ENCODE data around the gene TMEM86B.
A peak's percentile ranks its signal among the peaks of the same experiment; 100 is the strongest.

The TMEM86B gene

DNA sequence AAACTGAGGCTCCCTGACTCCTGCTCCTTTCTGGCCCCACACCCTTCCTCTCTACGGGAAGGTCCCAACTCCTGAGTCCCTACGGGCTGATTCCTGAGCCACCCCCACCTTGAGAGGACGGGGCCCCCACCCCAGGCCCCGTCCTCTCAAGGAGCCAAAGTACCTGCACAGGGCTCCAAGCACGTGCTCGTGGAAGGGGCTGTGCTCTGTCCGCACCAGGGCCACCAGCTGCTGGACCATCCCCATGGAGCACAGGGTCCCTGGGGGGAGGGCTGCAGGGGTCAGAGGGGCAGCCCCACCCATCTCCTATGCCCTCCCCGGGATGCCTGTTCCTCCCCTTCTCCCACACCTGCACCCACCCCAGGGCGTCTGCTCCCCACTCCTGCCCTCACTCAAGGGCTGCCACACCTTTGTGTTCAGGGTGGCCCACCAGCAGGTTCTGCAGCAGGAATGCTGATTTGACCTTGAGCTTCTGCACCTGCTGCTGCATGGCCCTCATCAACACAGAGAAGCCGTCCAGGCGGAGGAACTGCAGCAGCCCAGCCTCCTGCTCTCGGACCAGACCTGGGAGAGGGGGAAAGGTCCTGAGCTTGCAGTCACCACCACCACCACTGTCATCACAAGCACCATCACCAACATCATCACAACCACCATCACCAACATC is 37.3 kb upstream of the TMEM86B start:
- Histone ChIP-seq H3K4me1 (ENCODE audit: control insufficient read depth, low read depth, low read length) (no peaks in the 10 kb centered on the region), H3K36me3 (ENCODE audit: control insufficient read depth, low read depth, low read length) (no peaks in the 10 kb centered on the region), H3K4me3 (ENCODE audit: low read length) (no peak overlapping the region), H3K9me3 (ENCODE audit: control insufficient read depth, low read depth, low read length) (peaks cover 3% of the 10 kb centered on the region), H3K9ac (ENCODE audit: low read length) (no peak overlapping the region), H3K27ac (ENCODE audit: low read length) (no peak overlapping the region), H3K27me3 (ENCODE audit: control insufficient read depth, insufficient read depth, low read length) (no peaks in the 10 kb centered on the region)

DNA sequence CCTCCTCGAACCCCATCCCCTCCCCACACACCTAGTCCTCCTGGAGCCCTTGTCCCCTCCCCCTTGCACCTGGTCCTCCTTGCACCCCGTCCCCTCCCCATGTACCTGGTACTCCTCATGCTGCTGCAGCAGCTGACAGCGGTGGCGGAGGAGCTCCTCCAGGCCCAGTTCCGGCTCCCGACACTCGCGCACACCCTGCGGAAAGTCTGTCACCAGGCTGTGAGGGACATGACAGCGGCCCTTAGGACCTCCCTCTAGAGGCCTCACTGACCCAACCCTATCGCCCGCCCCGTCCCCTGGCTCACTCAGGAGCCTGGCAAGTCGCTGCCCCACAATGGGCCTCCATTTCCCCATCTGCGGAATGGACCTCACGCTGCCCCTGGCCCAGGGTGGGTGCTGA is 36.6 kb upstream of the TMEM86B start:
- Histone ChIP-seq H3K27ac (ENCODE audit: low read length) (no peak overlapping the region), H3K36me3 (ENCODE audit: control insufficient read depth, low read depth, low read length) (no peaks in the 10 kb centered on the region), H3K9ac (ENCODE audit: low read length) (no peak overlapping the region), H3K4me3 (ENCODE audit: low read length) (no peak overlapping the region), H3K4me1 (ENCODE audit: control insufficient read depth, low read depth, low read length) (peaks cover 4% of the 10 kb centered on the region), H3K9me3 (ENCODE audit: control insufficient read depth, low read depth, low read length) (peaks cover 3% of the 10 kb centered on the region), H3K27me3 (ENCODE audit: control insufficient read depth, insufficient read depth, low read length) (no peaks in the 10 kb centered on the region)

DNA sequence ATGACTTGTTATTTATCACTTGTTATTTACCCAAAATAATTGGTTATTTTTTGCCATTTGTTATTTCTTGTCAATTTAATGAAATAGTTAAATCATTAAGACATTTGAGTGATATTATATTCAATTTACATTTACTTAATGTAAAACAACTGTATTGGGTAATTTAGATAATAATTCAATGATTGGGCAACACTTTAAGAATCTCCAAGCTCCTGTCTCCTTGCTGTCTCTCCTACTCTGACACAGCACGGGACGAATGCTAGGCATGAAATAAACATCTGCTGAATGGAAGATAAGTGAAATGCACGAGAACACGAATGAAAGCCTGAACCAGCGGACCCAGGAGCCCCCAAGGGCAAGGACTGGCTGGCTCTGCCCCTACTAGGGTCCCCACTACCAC is 36.0 kb upstream of the TMEM86B start:
- Histone ChIP-seq H3K36me3 (ENCODE audit: control insufficient read depth, low read depth, low read length) (no peaks in the 10 kb centered on the region), H3K27ac (ENCODE audit: low read length) (no peak overlapping the region), H3K9me3 (ENCODE audit: control insufficient read depth, low read depth, low read length) (peaks cover 3% of the 10 kb centered on the region), H3K4me3 (ENCODE audit: low read length) (no peak overlapping the region), H3K27me3 (ENCODE audit: control insufficient read depth, insufficient read depth, low read length) (no peaks in the 10 kb centered on the region), H3K9ac (ENCODE audit: low read length) (no peak overlapping the region), H3K4me1 (ENCODE audit: control insufficient read depth, low read depth, low read length) (peaks cover 9% of the 10 kb centered on the region)

DNA sequence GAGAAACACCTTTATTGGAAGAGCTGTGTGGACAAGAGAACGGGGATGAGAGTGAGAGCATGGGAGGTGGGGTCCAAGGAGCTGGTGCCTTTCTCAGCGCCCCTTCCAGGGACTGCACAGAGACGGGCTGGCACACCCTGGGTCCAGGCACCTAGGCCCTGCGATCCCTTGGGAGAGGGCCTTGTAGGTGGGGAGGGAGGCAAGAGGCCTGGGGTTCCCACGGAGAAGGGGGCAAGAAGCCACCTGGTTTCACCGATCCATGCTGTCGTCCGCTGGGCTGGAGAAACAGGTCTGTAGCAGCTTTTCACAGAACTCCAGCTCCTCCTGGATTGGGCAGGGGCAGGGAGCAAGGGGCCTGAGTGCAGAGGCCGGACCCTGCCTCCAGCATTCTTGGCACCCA is 33.8 kb upstream of the TMEM86B start:
- H3K27ac ChIP-seq (ENCODE audit: low read length), result no peak overlapping the region
- H3K36me3 ChIP-seq (ENCODE audit: control insufficient read depth, low read depth, low read length), result no peaks in the 10 kb centered on the region
- peaks cover 3% of the 10 kb centered on the region for H3K9me3 ChIP-seq (ENCODE audit: control insufficient read depth, low read depth, low read length)
- H3K4me3 ChIP-seq (ENCODE audit: low read length), result no peak overlapping the region
- H3K9ac ChIP-seq (ENCODE audit: low read length), result no peak overlapping the region
- no peaks in the 10 kb centered on the region for H3K27me3 ChIP-seq (ENCODE audit: control insufficient read depth, insufficient read depth, low read length)
- H3K4me1 ChIP-seq (ENCODE audit: control insufficient read depth, low read depth, low read length), result peaks cover 9% of the 10 kb centered on the region

DNA sequence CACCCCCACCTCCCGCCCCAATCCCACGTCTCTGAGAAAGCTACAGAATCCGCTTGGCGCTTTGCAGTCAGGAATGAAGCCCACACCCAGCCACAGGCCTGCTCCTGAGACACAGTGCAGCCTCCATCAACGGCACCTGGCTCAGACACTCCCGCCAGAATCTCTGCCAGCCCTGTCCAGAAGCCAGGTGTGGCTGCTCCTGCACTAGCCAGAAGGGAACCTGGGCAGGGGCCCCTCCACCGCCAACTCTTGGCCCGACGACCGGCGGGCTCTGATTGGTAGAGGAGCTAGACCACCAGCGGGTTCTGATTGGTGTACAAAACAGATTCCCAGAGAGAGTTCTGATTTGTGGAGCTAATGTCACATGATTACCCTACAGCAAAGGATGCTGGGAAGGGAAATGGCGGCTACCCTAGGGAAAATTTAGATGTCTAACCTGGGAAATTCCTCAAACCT is 33.1 kb upstream of the TMEM86B start:
- no peak overlapping the region for H3K27ac ChIP-seq (ENCODE audit: low read length)
- H3K9me3 ChIP-seq (ENCODE audit: control insufficient read depth, low read depth, low read length), result peaks cover 3% of the 10 kb centered on the region
- H3K4me1 ChIP-seq (ENCODE audit: control insufficient read depth, low read depth, low read length), result peaks cover 12% of the 10 kb centered on the region
- no peak overlapping the region for H3K4me3 ChIP-seq (ENCODE audit: low read length)
- no peaks in the 10 kb centered on the region for H3K36me3 ChIP-seq (ENCODE audit: control insufficient read depth, low read depth, low read length)
- no peak overlapping the region for H3K9ac ChIP-seq (ENCODE audit: low read length)
- H3K27me3 ChIP-seq (ENCODE audit: control insufficient read depth, insufficient read depth, low read length), result no peaks in the 10 kb centered on the region

DNA sequence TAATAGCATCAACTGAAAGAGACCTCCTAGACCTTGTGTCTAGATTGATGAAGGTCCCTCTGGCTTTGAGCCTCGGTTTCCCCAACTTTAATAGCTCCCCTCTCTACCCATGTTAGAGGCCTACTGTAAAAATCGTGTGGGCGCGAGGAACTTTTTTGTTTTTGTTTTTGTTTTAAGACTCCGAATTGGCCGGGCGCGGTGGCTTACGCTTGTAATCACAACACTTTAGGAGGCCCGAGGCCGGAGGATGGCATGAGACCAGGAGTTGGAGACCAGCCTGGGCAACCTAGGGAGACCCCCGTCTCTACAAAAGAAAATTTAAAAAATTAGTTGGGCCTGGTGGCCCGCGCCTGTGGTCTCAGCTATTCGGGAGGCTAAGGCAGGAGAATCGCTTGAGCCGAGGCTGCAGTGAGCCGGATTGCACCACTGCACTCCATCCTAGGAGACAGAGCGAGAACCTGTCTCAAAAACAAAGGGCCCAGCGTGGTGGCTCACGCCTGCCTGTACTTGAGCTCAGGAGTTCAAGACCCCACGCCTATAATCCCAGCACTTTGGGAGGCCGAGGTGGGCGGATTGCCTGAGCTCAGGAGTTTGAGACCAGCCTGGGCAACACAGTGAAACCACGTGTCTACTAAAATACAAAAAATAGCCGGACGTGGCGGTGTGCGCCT is 31.1 kb upstream of the TMEM86B start:
- Histone ChIP-seq H3K27me3 (ENCODE audit: control insufficient read depth, insufficient read depth, low read length) (no peaks in the 10 kb centered on the region), H3K9me3 (ENCODE audit: control insufficient read depth, low read depth, low read length) (no peaks in the 10 kb centered on the region), H3K4me3 (ENCODE audit: low read length) (peak overlapping the region; percentile 81), H3K27ac (ENCODE audit: low read length) (peak overlapping the region; percentile 46), H3K9ac (ENCODE audit: low read length) (peak overlapping the region; percentile 56), H3K36me3 (ENCODE audit: control insufficient read depth, low read depth, low read length) (no peaks in the 10 kb centered on the region), H3K4me1 (ENCODE audit: control insufficient read depth, low read depth, low read length) (peaks cover 12% of the 10 kb centered on the region)

DNA sequence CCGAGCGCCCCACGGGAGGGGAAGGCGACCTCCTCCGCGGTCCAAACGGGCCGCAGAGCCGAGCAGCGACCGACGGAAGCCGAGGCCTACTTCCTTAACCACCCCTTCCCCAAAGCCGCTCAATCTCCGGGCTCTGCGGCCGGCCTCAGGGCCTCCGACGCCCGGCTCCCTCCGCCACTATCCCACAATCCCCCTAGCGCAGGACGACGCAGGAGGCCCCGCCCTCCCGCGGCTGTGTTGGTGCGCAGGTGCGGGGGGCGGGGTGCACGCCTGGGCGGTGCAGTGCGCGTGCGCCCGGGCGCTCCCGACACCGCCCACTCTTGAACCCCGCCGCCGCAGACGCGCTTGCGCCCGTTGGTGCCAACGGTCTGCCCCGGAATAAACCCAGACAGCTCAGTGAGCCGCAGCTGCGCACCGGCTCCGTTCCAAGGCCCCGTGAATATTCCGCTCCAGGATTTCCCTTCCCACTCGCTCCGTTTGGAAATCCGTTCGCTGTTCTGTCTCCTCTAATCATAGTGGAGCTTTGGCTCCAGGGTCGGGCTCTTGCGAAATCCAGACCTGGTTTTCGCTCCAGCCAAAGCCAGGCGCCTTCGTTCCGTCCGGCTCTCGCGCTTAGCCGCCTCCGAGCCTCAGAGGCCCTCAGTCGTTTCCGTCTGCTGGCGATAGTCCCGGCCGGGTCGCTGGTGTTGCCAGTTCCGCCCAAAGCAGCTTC is 30.4 kb upstream of the TMEM86B start, which contains the start of gene PPP6R1:
PPP6R1 (minus strand) TSS at position 190 of the 712 bp plus-strand sequence. CDS start 11,914 bp downstream, outside the sequence.
- no peaks in the 10 kb centered on the region for H3K9me3 ChIP-seq (ENCODE audit: control insufficient read depth, low read depth, low read length)
- peak within 1 kb of the TSS; percentile 60 for H3K9ac ChIP-seq (ENCODE audit: low read length)
- peaks cover 12% of the 10 kb centered on the region for H3K4me1 ChIP-seq (ENCODE audit: control insufficient read depth, low read depth, low read length)
- no peaks in the 10 kb centered on the region for H3K36me3 ChIP-seq (ENCODE audit: control insufficient read depth, low read depth, low read length)
- peak within 1 kb of the TSS; percentile 46 for H3K27ac ChIP-seq (ENCODE audit: low read length)
- H3K27me3 ChIP-seq (ENCODE audit: control insufficient read depth, insufficient read depth, low read length), result no peaks in the 10 kb centered on the region
- H3K4me3 ChIP-seq (ENCODE audit: low read length), result peak within 1 kb of the TSS; percentile 81

DNA sequence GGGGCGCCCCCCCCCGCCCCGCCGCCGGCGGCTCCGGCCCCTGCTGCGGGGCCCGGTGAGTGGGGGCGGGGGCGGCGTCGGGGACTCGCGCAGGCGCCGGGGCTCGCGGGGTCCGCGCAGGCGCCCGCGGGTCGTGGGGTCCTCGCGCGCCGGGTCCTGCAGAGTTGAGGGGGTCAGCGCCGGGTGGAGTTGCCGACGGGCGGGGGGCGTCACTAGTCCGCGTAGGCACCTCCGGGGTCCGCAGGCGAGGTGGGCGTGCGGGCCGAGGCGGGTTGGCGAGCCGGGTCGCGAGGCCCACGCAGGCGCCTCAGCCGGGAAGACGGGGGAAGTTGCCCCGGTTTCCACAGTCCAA is 29.9 kb upstream of the TMEM86B start:
- peak overlapping the region; percentile 60 for H3K9ac ChIP-seq (ENCODE audit: low read length)
- no peak overlapping the region for H3K27ac ChIP-seq (ENCODE audit: low read length)
- H3K4me3 ChIP-seq (ENCODE audit: low read length), result peak overlapping the region; percentile 81
- H3K36me3 ChIP-seq (ENCODE audit: control insufficient read depth, low read depth, low read length), result no peaks in the 10 kb centered on the region
- no peaks in the 10 kb centered on the region for H3K9me3 ChIP-seq (ENCODE audit: control insufficient read depth, low read depth, low read length)
- no peaks in the 10 kb centered on the region for H3K27me3 ChIP-seq (ENCODE audit: control insufficient read depth, insufficient read depth, low read length)
- peaks cover 12% of the 10 kb centered on the region for H3K4me1 ChIP-seq (ENCODE audit: control insufficient read depth, low read depth, low read length)

DNA sequence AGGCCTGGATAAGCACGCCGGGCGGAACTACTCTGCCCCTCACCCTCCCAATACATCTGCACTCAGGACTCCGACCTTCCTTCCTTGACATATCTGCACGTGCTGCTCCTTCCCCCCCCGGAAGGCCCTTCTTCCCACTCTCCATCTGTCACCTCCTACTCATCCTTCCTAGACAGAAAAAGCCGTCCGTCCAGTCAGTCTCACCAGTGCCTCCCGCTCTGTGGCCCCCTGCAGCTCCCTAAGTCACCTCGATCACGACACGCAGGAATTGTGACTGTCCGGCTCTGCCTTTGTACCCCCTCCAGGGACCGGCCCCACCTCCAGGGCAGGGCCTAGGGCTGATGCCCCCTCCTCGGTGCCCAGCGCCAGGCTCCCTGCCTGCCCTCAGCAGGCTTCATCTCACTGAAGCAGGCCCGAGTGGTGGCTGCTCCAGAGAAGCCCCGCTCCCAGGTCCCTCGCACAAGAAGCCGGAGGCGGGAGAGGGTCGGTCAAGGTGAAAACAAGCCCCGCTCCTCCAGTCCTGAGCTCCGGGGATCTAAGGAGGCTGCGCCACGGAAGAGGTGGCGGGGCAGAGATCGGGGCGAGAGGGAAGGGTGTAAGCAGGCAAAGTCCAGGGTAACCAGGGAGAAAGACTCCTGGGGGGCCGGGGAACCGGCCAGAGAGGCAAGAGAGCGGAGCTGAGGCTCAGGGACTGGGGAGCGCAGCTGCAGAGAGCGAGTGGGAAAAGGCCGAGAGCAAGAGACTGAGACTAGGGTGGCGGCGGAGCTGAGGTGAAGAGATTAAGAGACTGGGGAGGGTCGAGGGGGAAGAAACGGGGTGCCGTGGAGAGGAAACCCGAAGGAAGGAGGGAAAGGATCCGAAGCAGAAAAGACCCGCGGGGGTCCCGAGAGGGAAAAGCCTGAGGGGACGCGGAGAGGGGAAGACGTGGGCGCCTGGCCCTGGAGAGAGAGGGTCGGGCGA is 29.2 kb upstream of the TMEM86B start:
- Histone ChIP-seq H3K4me3 (ENCODE audit: low read length) (peak overlapping the region; percentile 79), H3K36me3 (ENCODE audit: control insufficient read depth, low read depth, low read length) (no peaks in the 10 kb centered on the region), H3K9ac (ENCODE audit: low read length) (peak overlapping the region; percentile 48), H3K9me3 (ENCODE audit: control insufficient read depth, low read depth, low read length) (no peaks in the 10 kb centered on the region), H3K27me3 (ENCODE audit: control insufficient read depth, insufficient read depth, low read length) (no peaks in the 10 kb centered on the region), H3K4me1 (ENCODE audit: control insufficient read depth, low read depth, low read length) (peaks cover 12% of the 10 kb centered on the region), H3K27ac (ENCODE audit: low read length) (no peak overlapping the region)

DNA sequence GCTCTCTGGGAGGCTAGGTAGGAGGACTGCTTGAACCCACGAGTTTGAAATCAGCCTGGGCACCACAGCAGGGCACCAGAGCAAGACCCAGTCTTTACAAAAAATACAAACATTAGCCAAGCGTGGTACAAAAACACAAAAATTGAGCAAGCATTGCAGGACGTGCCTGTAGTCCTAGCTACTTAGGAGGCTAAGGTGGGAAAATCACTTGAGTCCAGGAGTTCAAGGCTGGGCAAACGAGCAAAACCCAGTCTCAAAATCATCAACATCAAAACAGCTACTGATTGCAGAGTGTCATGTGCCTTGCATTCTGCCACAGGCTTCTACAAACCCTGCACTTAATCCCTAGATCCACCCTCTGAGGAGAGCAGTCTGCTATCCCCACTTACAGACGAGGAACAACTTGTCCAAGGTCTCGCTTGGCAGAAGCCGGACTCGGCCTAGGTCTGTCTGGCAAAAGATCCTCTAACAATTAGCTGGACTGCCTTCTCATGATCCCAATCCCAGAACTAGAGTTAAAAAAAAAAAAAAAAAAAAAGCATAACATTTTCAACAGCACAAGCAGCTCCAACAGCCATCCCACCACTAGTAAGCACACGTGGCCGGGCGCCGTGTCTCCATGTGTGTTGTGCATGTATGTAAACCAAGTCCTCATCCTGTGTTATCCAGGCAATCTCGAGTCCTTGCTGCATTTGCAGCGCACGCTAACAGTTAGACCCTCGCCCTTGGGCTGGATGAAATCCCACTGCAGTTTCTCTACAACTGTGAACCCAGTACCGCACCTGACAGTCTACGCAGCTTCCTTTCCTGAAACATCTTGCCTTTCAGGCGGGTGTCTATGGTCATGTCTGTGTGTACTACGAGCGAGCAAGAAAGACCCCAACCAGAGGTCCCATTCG is 28.2 kb upstream of the TMEM86B start:
- Histone ChIP-seq H3K9me3 (ENCODE audit: control insufficient read depth, low read depth, low read length) (no peaks in the 10 kb centered on the region), H3K4me1 (ENCODE audit: control insufficient read depth, low read depth, low read length) (peaks cover 12% of the 10 kb centered on the region), H3K36me3 (ENCODE audit: control insufficient read depth, low read depth, low read length) (no peaks in the 10 kb centered on the region), H3K27me3 (ENCODE audit: control insufficient read depth, insufficient read depth, low read length) (no peaks in the 10 kb centered on the region), H3K9ac (ENCODE audit: low read length) (no peak overlapping the region), H3K27ac (ENCODE audit: low read length) (no peak overlapping the region), H3K4me3 (ENCODE audit: low read length) (peak overlapping the region; percentile 79)

All from iPS-18a (cell line).